Neural cell (in vitro differentiated cells): ENCODE results near the gene ZBTB17.

Source experiments
- CTCF ChIP-seq: fragments of 450-650 bp; IDR thresholded peaks from 2 replicates; pipeline ENCODE4 v1.5.1; 2014; ENCODE audit warnings: antibody characterized with exemption, mild to moderate bottlenecking, moderate library complexity; ENCODE audit not compliant: poor library complexity, severe bottlenecking
- EP300 ChIP-seq: fragments of 450-650 bp; conservative IDR thresholded peaks from 2 replicates; pipeline ENCODE4 v1.6.1; 2014; ENCODE audit warnings: antibody characterized with exemption, mild to moderate bottlenecking, moderate library complexity; ENCODE audit not compliant: poor library complexity, severe bottlenecking
- POLR2AphosphoS5 ChIP-seq: IDR thresholded peaks from 2 replicates; pipeline ENCODE4 v1.6.1; 2012
- TAF1 ChIP-seq: IDR thresholded peaks from 2 replicates; pipeline ENCODE4 v1.6.1; 2012; ENCODE audit warnings: low read depth

DNA sequence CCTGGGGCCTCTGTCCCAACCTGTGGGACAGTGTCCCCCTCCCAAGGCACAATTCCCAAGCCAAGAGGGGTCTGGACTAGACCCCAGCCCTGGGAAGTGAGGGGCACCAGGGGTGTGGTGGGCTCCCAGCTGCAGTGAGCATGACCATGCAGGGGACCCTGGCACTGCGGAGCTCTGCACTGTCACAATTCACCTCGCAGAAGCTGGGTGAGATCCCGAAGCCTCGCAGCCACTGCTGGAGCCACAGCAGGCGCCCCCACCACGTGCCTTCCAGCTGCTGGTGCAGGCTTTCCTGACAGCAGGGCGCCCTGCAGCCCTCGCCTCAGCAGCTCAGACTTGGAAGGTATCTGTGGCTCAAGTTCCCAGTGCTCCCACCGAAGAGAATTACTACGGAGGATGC, 18.2 kb upstream of the ZBTB17 start:
- TF ChIP-seq POLR2AphosphoS5 = no peak
- TF ChIP-seq CTCF = no peak
- TF ChIP-seq EP300 = no peak
- TF ChIP-seq TAF1 = no peak
